NCI-H446 (cell line): Measurements from ENCODE around the gene CTDP1.

Experiments used
- DNase-seq, 2 experiments: peaks; one replicate each; lab custom pipeline; 2025; lab: John Stamatoyannopoulos, UW

CTDP1 gene

GRCh38 chr18:79763407-79763806 is 83.8 kb downstream of the CTDP1 start:
- DNase-seq = no peak

GRCh38 chr18:79764131-79764530 is 84.5 kb downstream of the CTDP1 start:
- DNase-seq = no peak

GRCh38 chr18:79765491-79766245 is 86.1 kb downstream of the CTDP1 start:
- DNase-seq = no peak

DNA sequence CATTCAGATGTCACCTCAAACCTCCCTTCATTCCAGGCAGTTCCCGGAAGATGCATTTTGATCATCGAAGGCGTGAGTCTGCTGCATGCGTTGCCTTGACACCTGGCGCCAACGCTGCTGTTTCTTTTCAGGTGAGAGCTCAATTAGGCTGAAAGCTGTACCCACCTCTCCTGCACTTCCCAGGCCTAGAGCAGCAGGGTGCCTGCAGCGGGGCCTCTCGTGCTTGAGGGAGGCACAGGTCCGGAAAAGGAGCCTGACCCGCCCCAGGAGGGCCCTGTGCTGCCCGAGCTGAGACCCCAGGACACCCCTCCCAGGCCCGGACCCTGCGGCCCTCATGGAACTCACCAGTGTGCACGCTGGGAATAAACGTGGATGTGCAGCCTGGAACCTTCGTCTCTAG is 86.7 kb downstream of the CTDP1 start:
- no peak for DNase-seq

- no peak for DNase-seq
These were observed 89.1 kb downstream of the CTDP1 start for GRCh38 chr18:79768745-79769144.

GRCh38 chr18:79769698-79770500 is 90.3 kb downstream of the CTDP1 start:
- no peak for DNase-seq

DNA sequence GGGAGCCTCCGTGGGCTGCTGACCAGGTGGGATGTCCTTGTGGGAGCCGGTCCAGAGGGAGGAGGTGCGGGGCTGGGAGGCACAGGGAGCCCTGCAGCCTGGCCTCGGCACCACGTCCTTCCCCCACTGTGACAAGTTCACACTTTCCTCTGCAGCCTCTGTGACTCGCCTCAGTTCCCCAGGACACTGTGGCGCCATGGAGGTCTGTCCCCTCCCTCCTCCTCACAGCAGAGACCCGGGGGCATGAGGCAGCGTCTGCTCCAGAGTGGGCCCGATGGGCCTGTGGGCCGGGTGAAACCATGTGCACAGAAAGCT is 90.9 kb downstream of the CTDP1 start:
- DNase-seq = no peak

DNA sequence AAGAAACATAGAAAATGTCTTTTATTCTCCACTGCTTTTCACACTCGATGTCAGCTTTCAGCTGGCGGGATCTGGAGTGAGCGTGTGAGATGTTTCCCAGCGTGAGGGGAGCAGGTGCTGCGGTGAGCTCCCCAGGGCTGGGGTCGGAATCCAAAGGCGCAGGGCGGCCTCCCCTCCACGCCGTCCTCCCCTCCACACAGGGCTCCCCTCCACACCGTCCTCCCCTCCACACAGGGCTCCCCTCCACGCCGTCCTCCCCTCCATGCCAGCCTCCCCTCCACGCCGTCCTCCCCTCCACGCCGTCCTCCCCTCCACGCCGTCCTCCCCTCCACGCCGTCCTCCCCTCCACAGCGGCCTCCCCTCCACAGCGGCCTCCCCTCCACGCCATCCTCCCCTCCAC is 91.2 kb downstream of the CTDP1 start:
- DNase-seq = no peak

- DNase-seq = no peak
These were observed 92.0 kb downstream of the CTDP1 start for GRCh38 chr18:79771446-79772107.

GRCh38 chr18:79772108-79772864 is 92.7 kb downstream of the CTDP1 start:
- no peak for DNase-seq

DNA sequence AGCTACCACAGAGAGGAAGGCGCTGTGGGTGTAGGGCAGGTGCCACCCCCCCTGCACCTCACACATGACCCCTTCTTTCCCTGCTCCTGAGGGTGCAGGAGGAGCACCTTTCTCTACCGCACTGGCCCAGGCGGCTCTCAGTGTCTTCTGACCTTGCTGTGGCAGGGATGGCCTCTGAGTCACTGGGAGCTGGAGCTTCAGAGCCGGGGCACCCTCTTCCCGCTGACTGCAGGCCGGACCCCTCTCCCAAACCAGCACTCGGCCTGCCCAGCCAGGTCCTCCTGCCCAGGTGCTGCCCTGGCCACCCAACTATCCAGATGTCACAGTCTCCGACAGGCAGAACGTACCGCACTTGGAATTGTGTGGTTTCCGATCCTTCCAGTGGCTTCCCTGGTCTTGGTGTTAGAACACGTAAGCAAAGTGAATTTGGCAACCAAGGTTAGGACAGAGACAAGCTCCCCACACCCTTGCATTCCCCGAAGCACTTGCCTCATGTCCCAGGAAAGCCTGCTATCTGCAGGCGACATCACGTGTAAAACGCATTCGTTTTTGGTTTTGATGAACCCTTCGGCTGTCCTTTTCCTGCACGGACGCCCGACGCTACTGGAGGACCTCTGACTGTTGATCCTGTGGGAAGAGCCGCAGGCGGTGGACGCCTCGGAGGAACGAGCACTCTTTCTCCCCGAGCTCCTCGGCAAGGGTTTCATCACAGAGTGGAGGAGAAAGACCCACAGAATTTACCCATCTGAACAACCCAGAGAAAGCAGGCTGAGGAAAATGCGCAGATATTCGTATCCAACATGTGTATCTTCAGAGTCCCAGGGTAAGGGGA is 93.5 kb downstream of the CTDP1 start:
- DNase-seq = no peak

GRCh38 chr18:79774111-79774510 is 94.5 kb downstream of the CTDP1 start:
- no peak for DNase-seq

- DNase-seq = no peak
These were observed 96.0 kb downstream of the CTDP1 start for GRCh38 chr18:79775441-79776221.

DNA sequence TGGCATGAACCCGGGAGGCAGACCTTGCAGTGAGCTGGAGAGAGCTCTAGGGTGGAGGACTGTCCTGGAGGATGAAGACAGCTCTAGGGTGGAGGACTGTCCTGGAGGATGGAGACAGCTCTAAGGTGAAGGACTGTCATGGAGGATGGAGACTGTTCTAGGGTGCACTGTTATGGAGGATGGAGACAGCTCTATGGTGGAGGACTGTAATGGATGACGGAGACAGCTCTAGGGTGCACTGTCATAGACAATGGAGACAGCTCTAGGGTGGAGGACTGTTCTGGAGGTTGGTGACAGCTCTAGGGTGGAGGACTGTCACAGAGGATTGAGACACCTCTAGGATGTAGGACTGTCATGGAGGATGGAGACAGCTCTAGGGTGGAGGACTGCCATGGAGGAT is 97.1 kb downstream of the CTDP1 start:
- DNase-seq = no peak

GRCh38 chr18:79778291-79778791 is 98.7 kb downstream of the CTDP1 start:
- no peak for DNase-seq

- DNase-seq = no peak
These were observed 99.6 kb downstream of the CTDP1 start for GRCh38 chr18:79779021-79779699.

DNA sequence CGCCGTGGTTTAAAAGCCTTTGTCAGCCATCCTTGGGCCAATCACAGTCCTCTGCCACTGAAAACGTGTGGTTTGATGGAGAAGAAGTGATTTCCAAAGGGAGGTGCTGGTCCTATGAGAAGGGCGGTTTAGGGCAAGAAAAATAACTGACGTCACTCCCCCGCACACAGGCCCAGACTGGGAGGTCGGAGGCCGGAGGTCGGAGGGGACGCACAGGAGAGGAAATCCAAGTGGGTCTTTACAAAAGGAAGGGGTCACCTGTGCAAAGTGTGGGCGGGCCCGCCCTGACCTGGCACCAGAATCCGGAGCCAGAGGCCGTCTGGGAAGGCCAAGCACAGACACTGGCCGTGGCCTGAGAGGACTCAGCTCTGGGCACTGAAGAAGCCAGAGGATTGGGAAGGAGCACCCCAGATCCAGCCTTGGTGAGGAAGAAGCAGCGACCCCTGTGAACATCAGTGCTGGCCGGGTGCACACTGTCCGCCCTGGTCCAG is 100.1 kb downstream of the CTDP1 start:
- no peak for DNase-seq

GRCh38 chr18:79780547-79780946 is 100.9 kb downstream of the CTDP1 start:
- no peak for DNase-seq

DNA sequence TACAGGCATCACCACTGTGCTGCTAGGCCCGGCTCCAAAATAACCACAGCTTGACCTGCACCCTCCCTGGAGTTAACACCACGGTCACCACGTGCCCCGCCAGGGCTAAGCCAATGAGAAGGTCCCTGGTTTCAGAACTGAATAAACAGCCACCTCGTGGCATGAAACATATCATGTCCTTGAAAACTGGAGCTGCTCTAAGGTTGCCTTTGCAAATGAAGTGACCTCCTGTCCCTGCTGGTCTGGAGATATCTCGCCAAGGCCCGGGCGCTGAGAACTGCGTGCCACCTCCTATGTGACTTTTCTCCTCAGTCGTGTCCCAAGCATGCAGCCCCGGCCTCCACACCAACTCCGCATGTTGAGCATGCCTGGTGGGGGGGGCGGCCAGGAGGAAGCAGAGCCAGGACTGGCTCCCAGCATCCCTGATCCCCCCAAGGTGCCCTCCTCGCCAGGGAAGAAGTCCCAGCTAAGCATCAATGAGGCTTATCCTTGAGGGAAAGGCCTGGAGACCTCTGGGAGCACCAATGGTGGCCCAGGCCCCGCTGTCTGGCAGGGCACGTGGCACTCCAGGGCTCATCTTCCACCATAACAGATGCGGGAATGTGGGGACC is 101.8 kb downstream of the CTDP1 start:
- no peak for DNase-seq
